Natural killer cell treated with Interleukin-12 subunit alpha and Interleukin-12 subunit beta and Interleukin-15 and Interleukin-18, amount 100 ng/mL, for 72 hours (primary cell): Measurements from ENCODE around the gene UPK3B. TPM values are rescaled to one million over a fixed set of nuclear protein-coding genes. Genes with fewer than 3 reads are reported as not detected.
"Not testable (repeated sequence)": the region's sequence is repeated elsewhere in the genome, so short reads cannot be mapped to it uniquely, and the experiment has no call there.

Experiments
- ATAC-seq, 2 donors: fragments of 150-1000 bp; cut with Tn5 transposase in 1 of 2; sonication (Bioruptor Pico), chemical (Tn5 transposase) in 1 of 2; 2 replicates each; pipeline ENCODE4 v1.10.0; 2021
- DNase-seq: peaks from one replicate; pipeline ENCODE4 v3.0.0; 2022; ENCODE audit warnings: low spot score
- H3K27ac Mint-ChIP-seq, 2 donors: 1 replicate in 1 of 2; 2 replicates in 1 of 2; pipeline ENCODE4 v1.8.0; 2022; ENCODE audit warnings: mixed read lengths in 2 of 2, mild to moderate bottlenecking in 1 of 2, moderate library complexity in 1 of 2
- H3K27me3 Mint-ChIP-seq, 2 donors: 1 replicate in 1 of 2; 2 replicates in 1 of 2; pipeline ENCODE4 v1.8.0; 2022; ENCODE audit warnings: mixed read lengths in 2 of 2
- H3K36me3 Mint-ChIP-seq: one replicate; pipeline ENCODE4 v1.8.0; 2022; ENCODE audit warnings: mixed read lengths
- H3K4me1 Mint-ChIP-seq, 2 donors: 1 replicate in 1 of 2; 2 replicates in 1 of 2; pipeline ENCODE4 v1.8.0; 2022; ENCODE audit warnings: low read depth in 2 of 2, mixed read lengths in 2 of 2, mild to moderate bottlenecking in 1 of 2
- H3K4me3 Mint-ChIP-seq: one replicate; pipeline ENCODE4 v1.8.0; 2022; ENCODE audit warnings: mixed read lengths
- H3K9me3 Mint-ChIP-seq: 2 replicates; pipeline ENCODE4 v1.8.0; 2022; ENCODE audit warnings: mixed read lengths
- total RNA-seq, 2 donors: library from RNA; stranded (reverse); gene quantifications; one replicate each; pipeline ENCODE4 v1.2.3, GENCODE V29; 2022

The UPK3B gene
- total RNA-seq, 2 donors from 2014 or later: 1.6 to 5.0 TPM

- not testable (repeated sequence) for H3K27me3 Mint-ChIP-seq, H3K27ac Mint-ChIP-seq, H3K4me1 Mint-ChIP-seq
Measured at GRCh38 chr7:76480403-76481253, 29.7 kb upstream of the UPK3B start.

GRCh38 chr7:76482660-76483059, 27.7 kb upstream of the UPK3B start:
- DNase-seq, H3K9me3 Mint-ChIP-seq, H3K27ac Mint-ChIP-seq, H3K4me1 Mint-ChIP-seq, H3K36me3 Mint-ChIP-seq, H3K4me3 Mint-ChIP-seq, H3K27me3 Mint-ChIP-seq: not testable (repeated sequence)
- ATAC-seq: peak in 1 of 2 donors; percentile 30

More at GRCh38 chr7:76480403-76481253, 29.7 kb upstream of the UPK3B start:
- not testable (repeated sequence) for DNase-seq, H3K36me3 Mint-ChIP-seq, H3K9me3 Mint-ChIP-seq, H3K4me3 Mint-ChIP-seq
- peak in 1 of 2 donors; percentile 25 for ATAC-seq

DNA sequence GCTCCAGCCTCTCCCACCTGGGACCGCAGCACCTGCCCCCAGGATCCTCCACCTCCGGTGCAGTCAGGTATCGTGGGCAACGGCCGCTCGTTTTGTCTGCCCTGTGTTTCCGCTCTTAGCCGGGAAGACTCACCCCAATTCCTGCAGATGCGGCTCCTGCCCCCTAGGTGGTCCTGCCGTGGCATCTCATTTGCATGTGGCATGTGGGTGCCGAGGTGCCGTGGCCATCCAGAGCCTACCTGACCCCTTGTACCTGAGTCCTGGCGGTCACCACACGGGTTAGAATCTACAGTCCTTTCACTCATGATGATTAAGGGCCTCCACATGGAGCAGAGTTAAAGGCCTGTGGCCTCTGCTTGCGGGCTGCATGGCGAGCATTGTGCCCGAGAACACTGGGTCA, 27.3 kb upstream of the UPK3B start:
- not testable (repeated sequence) for H3K27me3 Mint-ChIP-seq, H3K4me3 Mint-ChIP-seq, ATAC-seq, H3K4me1 Mint-ChIP-seq, H3K27ac Mint-ChIP-seq, H3K9me3 Mint-ChIP-seq, DNase-seq, H3K36me3 Mint-ChIP-seq

- ATAC-seq, H3K27ac Mint-ChIP-seq, H3K4me1 Mint-ChIP-seq, DNase-seq, H3K36me3 Mint-ChIP-seq, H3K9me3 Mint-ChIP-seq, H3K27me3 Mint-ChIP-seq, H3K4me3 Mint-ChIP-seq: not testable (repeated sequence)
Measured at GRCh38 chr7:76484456-76484855, 25.9 kb upstream of the UPK3B start.

- not testable (repeated sequence) for DNase-seq, H3K9me3 Mint-ChIP-seq, H3K4me3 Mint-ChIP-seq, H3K4me1 Mint-ChIP-seq, H3K36me3 Mint-ChIP-seq, H3K27ac Mint-ChIP-seq, H3K27me3 Mint-ChIP-seq
- peak in 1 of 2 donors; percentile 25 for ATAC-seq
Measured at GRCh38 chr7:76485822-76486610, 24.3 kb upstream of the UPK3B start.

- H3K4me1 Mint-ChIP-seq, H3K27ac Mint-ChIP-seq, H3K4me3 Mint-ChIP-seq, DNase-seq, H3K36me3 Mint-ChIP-seq, H3K27me3 Mint-ChIP-seq, H3K9me3 Mint-ChIP-seq: not testable (repeated sequence)
- ATAC-seq: peak; percentile 88 to 97
Measured at GRCh38 chr7:76486618-76487017, 23.7 kb upstream of the UPK3B start.

DNA sequence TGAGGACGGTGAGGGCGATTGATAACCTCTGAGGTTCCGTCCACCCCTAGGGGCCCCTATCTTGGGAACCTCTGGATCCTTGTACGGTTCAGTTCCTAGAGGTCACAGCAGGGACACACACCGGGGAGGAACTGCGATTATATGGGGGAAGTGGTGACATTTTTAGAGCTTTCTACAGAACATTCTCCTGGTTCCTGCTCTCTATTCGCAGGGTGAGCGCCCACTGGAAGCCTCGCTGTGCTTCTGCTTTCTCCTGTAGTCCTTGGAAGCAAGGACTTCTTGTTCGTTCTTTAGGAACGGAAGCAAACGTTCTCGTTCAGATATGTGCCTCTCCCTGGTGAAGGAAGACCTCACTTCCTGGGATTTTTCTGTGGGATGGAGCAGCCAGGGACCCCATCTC, 22.4 kb upstream of the UPK3B start:
- not testable (repeated sequence) for H3K4me1 Mint-ChIP-seq, H3K4me3 Mint-ChIP-seq, H3K27me3 Mint-ChIP-seq, DNase-seq, ATAC-seq, H3K27ac Mint-ChIP-seq, H3K36me3 Mint-ChIP-seq, H3K9me3 Mint-ChIP-seq

GRCh38 chr7:76492139-76492538, 18.2 kb upstream of the UPK3B start:
- H3K36me3 Mint-ChIP-seq, ATAC-seq, H3K27ac Mint-ChIP-seq, DNase-seq, H3K9me3 Mint-ChIP-seq, H3K4me3 Mint-ChIP-seq, H3K4me1 Mint-ChIP-seq, H3K27me3 Mint-ChIP-seq: not testable (repeated sequence)

GRCh38 chr7:76495717-76496116, 14.6 kb upstream of the UPK3B start:
- not testable (repeated sequence) for H3K36me3 Mint-ChIP-seq, H3K4me3 Mint-ChIP-seq, ATAC-seq, DNase-seq, H3K27ac Mint-ChIP-seq, H3K27me3 Mint-ChIP-seq, H3K4me1 Mint-ChIP-seq, H3K9me3 Mint-ChIP-seq

GRCh38 chr7:76497918-76498582, 12.3 kb upstream of the UPK3B start:
- not testable (repeated sequence) for DNase-seq, H3K9me3 Mint-ChIP-seq, H3K27me3 Mint-ChIP-seq, H3K4me3 Mint-ChIP-seq, H3K36me3 Mint-ChIP-seq, H3K27ac Mint-ChIP-seq, H3K4me1 Mint-ChIP-seq
- ATAC-seq: peak in 1 of 2 donors; percentile 14

DNA sequence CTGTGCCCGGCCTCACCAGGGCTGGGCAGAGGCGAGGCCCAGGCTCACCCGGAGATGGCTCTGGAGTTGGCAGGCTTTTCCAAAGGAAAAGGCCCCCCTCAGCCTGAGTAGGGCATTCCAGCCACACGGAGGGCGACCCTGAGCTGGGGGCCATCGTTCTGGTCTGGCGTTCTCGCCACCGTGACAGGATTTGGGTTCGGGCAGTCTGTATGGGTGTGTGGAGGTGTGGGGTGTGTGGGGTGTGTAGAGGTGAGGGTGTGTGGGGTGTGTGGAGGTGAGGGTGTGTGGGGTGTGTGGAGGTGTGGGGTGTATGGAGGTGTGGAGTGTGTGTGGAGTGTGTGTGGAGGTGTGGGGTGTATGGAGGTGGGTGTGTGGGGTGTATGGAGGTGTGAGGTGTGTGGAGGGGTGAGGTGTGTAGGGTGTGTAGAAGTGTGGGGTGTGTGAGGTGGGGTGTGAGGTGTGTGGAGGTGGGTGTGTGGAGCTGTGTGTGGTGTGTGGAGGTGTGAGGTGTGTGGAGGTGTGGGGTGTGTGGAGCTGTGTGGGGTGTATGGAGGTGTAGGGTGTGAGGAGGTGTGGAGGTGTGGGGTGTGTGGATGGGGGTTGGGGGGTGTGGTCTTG, 11.7 kb upstream of the UPK3B start:
- not testable (repeated sequence) for H3K36me3 Mint-ChIP-seq, DNase-seq, H3K4me1 Mint-ChIP-seq, H3K27me3 Mint-ChIP-seq, H3K27ac Mint-ChIP-seq, H3K4me3 Mint-ChIP-seq, ATAC-seq, H3K9me3 Mint-ChIP-seq

DNA sequence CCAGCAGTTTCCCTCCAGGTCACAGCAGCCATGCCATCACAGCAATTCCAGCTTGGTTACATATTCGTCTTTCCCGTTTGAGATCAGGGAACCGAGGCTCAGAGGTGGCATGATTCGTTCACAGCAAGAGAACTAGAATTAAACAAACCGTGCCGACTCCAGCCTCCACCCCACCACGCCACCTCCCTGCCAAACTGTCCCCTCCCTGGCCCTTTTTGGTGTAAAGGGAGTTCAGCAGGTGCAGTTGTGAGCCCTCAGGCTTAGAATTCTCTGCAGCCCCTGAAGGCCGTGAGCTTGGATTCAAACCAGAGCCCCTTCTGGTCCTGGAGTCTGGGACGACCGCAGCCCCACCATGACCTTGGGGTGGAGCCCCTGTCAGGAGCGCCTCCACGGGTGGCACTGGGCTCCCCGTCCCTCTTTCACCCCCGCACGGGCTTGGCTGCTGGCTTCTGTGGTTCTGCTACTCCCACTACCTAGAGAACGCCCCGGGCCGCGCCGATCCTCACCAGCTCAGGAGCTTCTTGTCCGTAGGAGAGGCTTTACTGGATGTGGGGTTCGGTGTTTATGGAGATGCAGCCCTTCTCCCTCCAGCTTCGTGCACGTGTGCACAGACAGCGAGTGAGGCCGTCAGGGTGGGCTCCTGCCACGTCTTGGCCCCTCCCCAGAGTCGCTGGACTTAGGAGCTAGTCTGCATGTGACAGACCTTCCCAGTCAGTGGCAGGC, 11.0 kb upstream of the UPK3B start:
- not testable (repeated sequence) for DNase-seq, H3K27ac Mint-ChIP-seq, H3K27me3 Mint-ChIP-seq, ATAC-seq, H3K4me3 Mint-ChIP-seq, H3K4me1 Mint-ChIP-seq, H3K36me3 Mint-ChIP-seq, H3K9me3 Mint-ChIP-seq

DNA sequence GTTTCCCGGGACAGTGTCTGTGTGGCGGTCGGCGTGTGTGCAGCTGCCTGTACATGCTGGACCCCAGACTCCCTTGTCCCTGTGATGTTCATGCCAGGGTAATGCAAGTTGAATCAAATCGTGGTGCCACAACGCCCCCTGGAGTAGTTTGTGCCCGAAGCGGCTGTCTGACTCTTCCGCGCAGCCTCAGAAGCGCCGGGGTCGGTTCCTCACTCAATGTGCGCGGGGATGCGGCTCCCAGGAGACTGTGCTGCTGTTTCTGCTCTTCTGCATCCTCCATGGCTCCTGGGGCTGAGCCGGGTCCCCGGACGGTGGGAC, 10.5 kb upstream of the UPK3B start:
- H3K36me3 Mint-ChIP-seq, ATAC-seq, H3K4me1 Mint-ChIP-seq, H3K4me3 Mint-ChIP-seq, H3K9me3 Mint-ChIP-seq, H3K27ac Mint-ChIP-seq, H3K27me3 Mint-ChIP-seq, DNase-seq: not testable (repeated sequence)
